Endothelial cell of hepatic sinusoid (primary cell): Measurements from ENCODE around the gene MAGEH1.
"Not testable (repeated sequence)": the region's sequence is repeated elsewhere in the genome, so short reads cannot be mapped to it uniquely, and the experiment has no call there.

ENCODE experiments used
- in situ Hi-C: cut with HindIII; loops from 2 replicates; pipeline ENCODE4 v1.10.0; 2017; ENCODE audit warnings: low sequenced_read_pairs

Gene MAGEH1

GRCh38 chrX:55451990-55452832, at the start of gene MAGEH1:
Gene MAGEH1 (plus strand): TSS chrX:55452127. CDS start chrX:55452375, 248 bp downstream.
- in situ Hi-C loops, result no loop called here

- in situ Hi-C loops, result not testable (repeated sequence)
These were observed 24.8 kb upstream of the MAGEH1 start for GRCh38 chrX:55427079-55427478.

- in situ Hi-C loops, result not testable (repeated sequence)
These were observed 8.5 kb upstream of the MAGEH1 start for GRCh38 chrX:55443468-55443867.

- in situ Hi-C loops, result no loop called here
These were observed 1.7 kb upstream of the MAGEH1 start for GRCh38 chrX:55450259-55450658.

GRCh38 chrX:55451141-55451540, 786 bp upstream of the MAGEH1 start:
- in situ Hi-C loops, result no loop called here

GRCh38 chrX:55451626-55451989, 319 bp upstream of the MAGEH1 start:
- in situ Hi-C loops, result no loop called here

GRCh38 chrX:55452833-55453124, 852 bp downstream of the MAGEH1 start:
- in situ Hi-C loops, result no loop called here

GRCh38 chrX:55455708-55456107, 3.8 kb downstream of the MAGEH1 start:
- in situ Hi-C loops, result not testable (repeated sequence)

GRCh38 chrX:55459426-55459825, 7.5 kb downstream of the MAGEH1 start:
- in situ Hi-C loops, result not testable (repeated sequence)

- in situ Hi-C loops, result not testable (repeated sequence)
These were observed 8.0 kb downstream of the MAGEH1 start for GRCh38 chrX:55459926-55460325.

- in situ Hi-C loops, result not testable (repeated sequence)
These were observed 12.1 kb downstream of the MAGEH1 start for GRCh38 chrX:55464050-55464449.

GRCh38 chrX:55465108-55465507, 13.2 kb downstream of the MAGEH1 start:
- in situ Hi-C loops, result not testable (repeated sequence)

- in situ Hi-C loops, result not testable (repeated sequence)
These were observed 13.9 kb downstream of the MAGEH1 start for GRCh38 chrX:55465791-55466190.

GRCh38 chrX:55479956-55480355, 28.0 kb downstream of the MAGEH1 start:
- in situ Hi-C loops, result not testable (repeated sequence)

- in situ Hi-C loops, result no loop called here
These were observed 28.6 kb downstream of the MAGEH1 start for GRCh38 chrX:55480390-55481062.

- in situ Hi-C loops, result no loop called here
These were observed 33.0 kb downstream of the MAGEH1 start for GRCh38 chrX:55484948-55485347.

GRCh38 chrX:55486736-55487135, 34.8 kb downstream of the MAGEH1 start:
- in situ Hi-C loops, result no loop called here

GRCh38 chrX:55487143-55487542, 35.2 kb downstream of the MAGEH1 start:
- in situ Hi-C loops, result no loop called here

- in situ Hi-C loops, result no loop called here
These were observed 36.2 kb downstream of the MAGEH1 start for GRCh38 chrX:55488006-55488592.

- in situ Hi-C loops, result no loop called here
These were observed 36.8 kb downstream of the MAGEH1 start for GRCh38 chrX:55488593-55489313.

GRCh38 chrX:55489314-55490009, 37.5 kb downstream of the MAGEH1 start, which contains the start of gene USP51:
Gene USP51 (minus strand): TSS chrX:55489848. CDS start chrX:55488939, 909 bp downstream.
- in situ Hi-C loops, result no loop called here
